B cell (primary cell): ENCODE data around the gene USP12. TPM values are rescaled to one million over a fixed set of nuclear protein-coding genes. Genes with fewer than 3 reads are reported as not detected.
A peak's percentile ranks its signal among the peaks of the same experiment; 100 is the strongest.

Source experiments
- ATAC-seq: fragments of 200-7000 bp; cut with Tn5 transposase; one replicate; pipeline ENCODE4 v1.10.0; 2021; ENCODE audit warnings: low read depth, mild to moderate bottlenecking, moderate number of reproducible peaks, moderate library complexity
- CTCF ChIA-PET: fragments of 350-600 bp; sonication (Branson Sonifier 250); formaldehyde crosslinking; loops from one replicate; lab custom pipeline; 2021; ENCODE audit warnings: antibody characterized with exemption, inconsistent platforms; lab: Charles Lee
- POLR2A ChIA-PET: fragments of 350-600 bp; sonication (Branson Sonifier 250); formaldehyde crosslinking; loops from one replicate; lab custom pipeline; 2021; ENCODE audit warnings: antibody characterized with exemption; lab: Charles Lee
- DNase-seq: peaks from one replicate; pipeline ENCODE4 v3.0.0; 2013
- H2AFZ ChIP-seq: 2 replicates; pipeline ENCODE4 v1.6.1; 2012; ENCODE audit warnings: mild to moderate bottlenecking, low read depth, low read length; ENCODE audit not compliant: insufficient read depth, poor library complexity, severe bottlenecking
- H3K27ac ChIP-seq, 2 donors: 1 replicate in 1 of 2; 2 replicates in 1 of 2; pipeline ENCODE4 v1.5.1; 2012 to 2013; ENCODE audit warnings: low read length in 2 of 2, mild to moderate bottlenecking in 2 of 2, moderate library complexity in 1 of 2
- H3K27me3 ChIP-seq, 4 experiments: fragments of 200-600 bp in 1 of 4; sonication (generic) in 1 of 4; replicated peaks in 1 of 4; 1 replicate in 2 of 4; 2 replicates in 2 of 4; pipeline versions ENCODE4 v1.6.1 to v1.7.0; 2013 to 2016; ENCODE audit warnings: low read length in 3 of 4, mild to moderate bottlenecking in 2 of 4, mixed read lengths in 1 of 4, moderate library complexity in 1 of 4; ENCODE audit not compliant: insufficient read depth in 4 of 4, control insufficient read depth in 3 of 4; ENCODE audit errors: control extremely low read depth in 1 of 4
- H3K36me3 ChIP-seq, 2 experiments: replicated peaks in 1 of 2; 1 replicate in 1 of 2; 2 replicates in 1 of 2; pipeline versions ENCODE4 v1.6.1 to v1.7.1; 2013; ENCODE audit warnings: low read length in 1 of 2; ENCODE audit not compliant: insufficient read depth in 2 of 2, control insufficient read depth in 1 of 2; ENCODE audit errors: control extremely low read depth in 1 of 2, extremely low read depth in 1 of 2
- H3K4me1 ChIP-seq, 2 donors: fragments of 200-600 bp in 1 of 2; sonication (generic) in 1 of 2; 1 replicate in 1 of 2; 2 replicates in 1 of 2; pipeline versions ENCODE4 v1.5.1 to v1.6.1; 2013 to 2017; ENCODE audit warnings: low read length in 2 of 2; ENCODE audit not compliant: control insufficient read depth in 2 of 2, insufficient read depth in 2 of 2
- H3K4me2 ChIP-seq: replicated peaks from 2 replicates; pipeline ENCODE3; 2012; ENCODE audit warnings: mild to moderate bottlenecking, low read depth, low read length; ENCODE audit not compliant: poor library complexity, severe bottlenecking
- H3K4me3 ChIP-seq, 5 experiments: fragments of 200-600 bp in 1 of 5; sonication (generic) in 1 of 5; 1 replicate in 3 of 5; 2 replicates in 2 of 5; pipeline versions ENCODE4 v1.5.1 to v1.7.0; 2011 to 2016; ENCODE audit warnings: low read length in 4 of 5, mild to moderate bottlenecking in 4 of 5, low read depth in 2 of 5, control low read depth in 1 of 5, moderate library complexity in 1 of 5; ENCODE audit not compliant: insufficient read depth in 1 of 5; ENCODE audit errors: control extremely low read depth in 1 of 5, extremely low read depth in 1 of 5
- H3K79me2 ChIP-seq: fragments of 200-600 bp; sonication (generic); one replicate; pipeline ENCODE4 v1.6.0; 2016; ENCODE audit warnings: low read length; ENCODE audit not compliant: control insufficient read depth, insufficient read depth
- H3K9ac ChIP-seq: fragments of 200-600 bp; sonication (generic); 2 replicates; pipeline ENCODE4 v1.6.1; 2017; ENCODE audit warnings: mild to moderate bottlenecking, low read length, moderate library complexity
- H3K9me3 ChIP-seq, 3 donors: one replicate each; pipeline versions ENCODE4 v1.6.1 to v1.7.1; 2013; ENCODE audit warnings: low read length in 2 of 3; ENCODE audit not compliant: control insufficient read depth in 2 of 3, insufficient read depth in 1 of 3; ENCODE audit errors: control extremely low read depth in 1 of 3
- H4K20me1 ChIP-seq: 2 replicates; pipeline ENCODE4 v1.6.0; 2012; ENCODE audit warnings: mild to moderate bottlenecking, low read length; ENCODE audit not compliant: insufficient read depth, control insufficient read depth, poor library complexity, severe bottlenecking
- H3K27ac Mint-ChIP-seq: one replicate; pipeline ENCODE4 v1.8.0; 2021; ENCODE audit warnings: mixed read lengths
- H3K27me3 Mint-ChIP-seq: one replicate; pipeline ENCODE4 v1.8.0; 2021; ENCODE audit warnings: mixed read lengths
- H3K4me1 Mint-ChIP-seq: one replicate; pipeline ENCODE4 v1.8.0; 2021; ENCODE audit warnings: mixed read lengths
- H3K4me3 Mint-ChIP-seq: one replicate; pipeline ENCODE4 v1.8.0; 2021; ENCODE audit warnings: mixed read lengths
- H3K9me3 Mint-ChIP-seq: one replicate; pipeline ENCODE4 v1.8.0; 2022; ENCODE audit warnings: mixed read lengths; ENCODE audit not compliant: insufficient read depth
- CTCF ChIP-seq: fragments of 200-600 bp; IDR thresholded peaks from one replicate; pipeline ENCODE4 v1.8.0; 2022; ENCODE audit warnings: antibody characterized with exemption, mild to moderate bottlenecking
- EZH2 ChIP-seq: IDR thresholded peaks from 2 replicates; pipeline ENCODE4 v1.6.1; 2012; ENCODE audit warnings: borderline replicate concordance, low read depth, mild to moderate bottlenecking, moderate library complexity, low read length; ENCODE audit not compliant: insufficient read depth, poor library complexity, severe bottlenecking
- WGBS: methylation state at CpG from one replicate; pipeline ENCODE4 v1.1.5; 2013; ENCODE audit warnings: missing lambda C conversion rate; ENCODE audit not compliant: insufficient coverage; 5-methylcytosine and 5-hydroxymethylcytosine counted together
- intact Hi-C: fragments of 100-400 bp; cut with micrococcal nuclease; formaldehyde crosslinking; loops from one replicate; pipeline ENCODE4 v1.10.0; 2022
- polyA plus RNA-seq: library from polyadenylated mRNA; depleted of rRNA; stranded (reverse); fragments of >200 nt; gene quantifications from 2 replicates; pipeline ENCODE4 v1.2.3, GENCODE V29; 2012
- total RNA-seq, 2 donors: library from RNA; stranded (reverse); fragments of 120-200 nt in 1 of 2; gene quantifications; 1 replicate in 1 of 2; 2 replicates in 1 of 2; pipeline versions ENCODE4 v1.2.3 to v1.2.4, GENCODE V29; 2013 to 2022

USP12 gene
- total and polyA plus RNA-seq, 2 donors (not counting 1 experiment from before 2014, with no cell fraction given): 21.7 to 46.3 TPM

DNA sequence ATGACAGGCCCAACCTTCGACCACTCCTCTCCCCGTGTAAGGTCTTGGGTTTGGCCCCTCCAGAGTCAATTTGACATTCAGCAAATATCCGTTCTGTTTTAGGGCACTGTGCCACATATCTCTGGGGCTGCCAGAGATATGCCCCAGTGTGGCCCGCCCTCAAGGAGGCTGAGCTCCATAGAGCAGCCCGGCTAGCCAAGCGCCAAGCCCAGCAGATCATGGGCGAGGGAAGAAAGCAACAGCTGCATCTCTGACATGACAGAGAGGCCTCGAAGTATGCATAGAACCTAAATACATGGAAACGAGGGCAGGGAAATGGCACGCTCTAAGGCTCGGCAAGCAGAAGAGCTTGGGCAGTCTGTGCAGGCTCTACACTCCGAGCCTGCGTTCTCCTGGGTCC is 124.5 kb downstream of the USP12 start:
- Histone ChIP-seq H3K27ac (no peak overlapping the region), H3K79me2 (no peaks in the 10 kb centered on the region), H3K27me3 (no peaks in the 10 kb centered on the region), H3K36me3 (no peaks in the 10 kb centered on the region), H3K9ac (no peak overlapping the region), H3K4me2 (no peak overlapping the region), H3K4me3 (no peak overlapping the region), H3K4me1 (peaks cover 8 to 18% of the 10 kb centered on the region in 2 donors), H2AFZ (no peak overlapping the region), H4K20me1 (no peaks in the 10 kb centered on the region), H3K9me3 (peaks cover 0 to 7% (median 0%) of the 10 kb centered on the region in 3 donors)
- no peak for TF ChIP-seq CTCF
- TF ChIP-seq EZH2: no peak
- H3K4me3 Mint-ChIP-seq: no peak overlapping the region
- CTCF ChIA-PET: interaction anchor here (1.5 kb wide), 1 partner anchor 62 kb away, joined by 3 read pairs; no protein-coding TSS in a partner anchor
- peaks cover 3% of the 10 kb centered on the region for H3K9me3 Mint-ChIP-seq
- no peak for ATAC-seq
- POLR2A ChIA-PET: no interaction called here
- H3K4me1 Mint-ChIP-seq: peaks cover 32% of the 10 kb centered on the region
- DNase-seq: no peak
- no peaks in the 10 kb centered on the region for H3K27me3 Mint-ChIP-seq
- H3K27ac Mint-ChIP-seq: no peak overlapping the region
- intact Hi-C loops: no loop called here
- WGBS: 96% methylated on average over 13 of the region's 13 CpGs

DNA sequence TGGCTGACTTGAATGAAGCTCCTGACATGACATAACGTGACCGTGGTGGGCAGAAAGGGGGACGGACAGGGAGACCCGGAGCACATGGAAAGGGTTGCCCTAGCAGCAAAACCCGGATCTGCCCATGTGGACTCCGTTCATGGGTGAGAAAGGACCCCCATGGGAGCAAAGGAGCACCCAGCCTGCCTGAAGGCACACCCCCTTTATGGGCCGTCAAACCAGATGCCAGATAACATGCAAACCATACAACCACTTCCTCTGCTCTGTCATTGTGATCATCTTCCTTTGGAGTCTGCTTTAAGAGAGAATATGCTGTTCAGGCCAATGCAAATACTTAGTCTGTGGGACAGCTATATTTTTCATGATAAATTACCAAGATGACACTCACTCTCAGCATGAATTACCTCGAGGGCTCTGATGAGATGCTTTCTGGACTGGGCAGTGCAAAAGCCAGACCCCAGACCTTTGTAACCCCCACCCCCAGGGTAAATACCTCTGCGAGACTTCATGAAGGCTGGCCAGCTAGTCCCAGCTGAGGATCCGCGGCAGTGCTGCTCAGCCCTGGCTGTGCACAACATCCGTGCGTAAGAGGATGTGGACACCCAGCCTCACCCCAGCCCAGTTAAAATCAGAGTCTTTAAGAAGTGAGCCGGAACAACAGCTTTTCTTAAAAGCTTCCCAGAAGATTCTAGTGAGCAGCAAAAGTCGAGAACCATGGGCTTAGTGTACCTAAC is 126.6 kb downstream of the USP12 start:
- CTCF ChIA-PET: no interaction called here

More for the DNA sequence above, 126.6 kb downstream of the USP12 start:
- Histone ChIP-seq H3K4me1 (peaks cover 8 to 18% of the 10 kb centered on the region in 2 donors), H3K27ac (peak overlapping the region; percentile 56 to 63), H3K27me3 (no peaks in the 10 kb centered on the region), H3K4me3 (peak overlapping the region in 3 of 5 experiments; percentile 4 to 48 (median 8)), H4K20me1 (no peaks in the 10 kb centered on the region), H3K4me2 (peak overlapping the region; percentile 58), H3K79me2 (no peaks in the 10 kb centered on the region), H3K36me3 (no peaks in the 10 kb centered on the region), H3K9ac (peak overlapping the region; percentile 20), H3K9me3 (no peaks in the 10 kb centered on the region), H2AFZ (peak overlapping the region; percentile 35)
- peak; percentile 32 for DNase-seq
- peak; percentile 80 for ATAC-seq
- intact Hi-C loops: no loop called here
- H3K4me3 Mint-ChIP-seq: peak overlapping the region; percentile 73
- H3K27ac Mint-ChIP-seq: peak overlapping the region; percentile 89
- WGBS: 60% methylated on average over 8 of the region's 15 CpGs
- no peak for TF ChIP-seq EZH2
- no peak for TF ChIP-seq CTCF
- POLR2A ChIA-PET: no interaction called here
- H3K4me1 Mint-ChIP-seq: peaks cover 32% of the 10 kb centered on the region
- peaks cover 5% of the 10 kb centered on the region for H3K27me3 Mint-ChIP-seq
- H3K9me3 Mint-ChIP-seq: no peaks in the 10 kb centered on the region
